Coronary artery (tissue), 2 donors: ENCODE measurements around the gene SLC39A10.

Source experiments
- DNase-seq: peaks from one replicate; pipeline ENCODE4 v3.0.0-alpha.2; 2017; ENCODE audit warnings: low spot score
- H3K27ac ChIP-seq, 2 donors: fragments of 200-600 bp; sonication (generic); one replicate each; pipeline ENCODE4 v1.5.1; 2016 to 2019
- H3K4me3 ChIP-seq: fragments of 200-600 bp; sonication (generic); 2 replicates; pipeline ENCODE4 v1.5.1; 2016; ENCODE audit warnings: mild to moderate bottlenecking, moderate library complexity
- CTCF ChIP-seq: fragments of 200-600 bp; sonication (generic); IDR thresholded peaks from one replicate; pipeline ENCODE4 v1.5.1; 2019; ENCODE audit warnings: antibody characterized with exemption

Gene SLC39A10

GRCh38 chr2:195619590-195619989 lies 37.4 kb upstream of the SLC39A10 start:
- H3K27ac ChIP-seq, result no peak overlapping the region
- TF ChIP-seq CTCF, result no peak
- no peak for DNase-seq
- H3K4me3 ChIP-seq, result no peak overlapping the region

GRCh38 chr2:195620501-195620900 lies 36.5 kb upstream of the SLC39A10 start:
- DNase-seq, result no peak
- Histone ChIP-seq H3K4me3 (no peak overlapping the region), H3K27ac (no peak overlapping the region)
- TF ChIP-seq CTCF, result no peak

GRCh38 chr2:195622966-195623365 lies 34.1 kb upstream of the SLC39A10 start:
- Histone ChIP-seq H3K4me3 (no peak overlapping the region), H3K27ac (no peak overlapping the region)
- TF ChIP-seq CTCF, result no peak
- DNase-seq, result no peak

- Histone ChIP-seq H3K27ac (no peak overlapping the region), H3K4me3 (no peak overlapping the region)
- TF ChIP-seq CTCF, result no peak
- DNase-seq, result no peak
Measured at GRCh38 chr2:195626507-195626906, 30.5 kb upstream of the SLC39A10 start.

- Histone ChIP-seq H3K4me3 (no peak overlapping the region), H3K27ac (no peak overlapping the region)
- no peak for DNase-seq
- no peak for TF ChIP-seq CTCF
Measured at GRCh38 chr2:195628666-195629065, 28.4 kb upstream of the SLC39A10 start.

GRCh38 chr2:195632856-195633572 lies 24.0 kb upstream of the SLC39A10 start:
- Histone ChIP-seq H3K27ac (no peak overlapping the region), H3K4me3 (no peak overlapping the region)
- no peak for DNase-seq
- TF ChIP-seq CTCF, result no peak

GRCh38 chr2:195633573-195633870 lies 23.5 kb upstream of the SLC39A10 start:
- TF ChIP-seq CTCF, result no peak
- Histone ChIP-seq H3K4me3 (no peak overlapping the region), H3K27ac (no peak overlapping the region)
- DNase-seq, result no peak
